Lung (tissue), 12 donors: ENCODE data around the gene FMO3. TPM values are rescaled to one million over a fixed set of nuclear protein-coding genes. Genes with fewer than 3 reads are reported as not detected.

Experiments used
- ATAC-seq: fragments of 200-7000 bp; cut with Tn5 transposase; one replicate; pipeline ENCODE4 v1.9.1; 2020; ENCODE audit warnings: moderate number of reproducible peaks; ENCODE audit not compliant: insufficient read depth, low FRiP score
- DNase-seq, 3 donors: peaks; one replicate each; pipeline ENCODE4 v3.0.0-alpha.2; 2013 to 2017
- H3K27ac ChIP-seq, 2 donors: one replicate each; pipeline ENCODE4 v1.5.1; 2013; ENCODE audit warnings: mild to moderate bottlenecking in 2 of 2, moderate library complexity in 2 of 2, control low read depth in 1 of 2, inconsistent platforms in 1 of 2, low read depth in 1 of 2, low read length in 1 of 2
- H3K27me3 ChIP-seq, 3 donors: one replicate each; pipeline ENCODE4 v1.5.1; 2013; ENCODE audit warnings: low read length in 2 of 3; ENCODE audit not compliant: control insufficient read depth in 3 of 3, insufficient read depth in 3 of 3
- H3K36me3 ChIP-seq, 4 donors: one replicate each; pipeline ENCODE4 v1.5.1; 2013; ENCODE audit warnings: low read length in 4 of 4, mild to moderate bottlenecking in 1 of 4, moderate library complexity in 1 of 4; ENCODE audit not compliant: control insufficient read depth in 4 of 4, insufficient read depth in 4 of 4
- H3K4me1 ChIP-seq, 5 donors: one replicate each; pipeline ENCODE4 v1.5.1; 2013; ENCODE audit warnings: low read length in 5 of 5, mild to moderate bottlenecking in 2 of 5, moderate library complexity in 1 of 5; ENCODE audit not compliant: control insufficient read depth in 5 of 5, insufficient read depth in 5 of 5
- H3K4me3 ChIP-seq: one replicate; pipeline ENCODE4 v1.5.1; 2013; ENCODE audit warnings: mild to moderate bottlenecking, control low read depth, moderate library complexity
- H3K9ac ChIP-seq, 2 donors: one replicate each; pipeline ENCODE4 v1.5.1; 2013; ENCODE audit warnings: low read length in 2 of 2, control low read depth in 1 of 2; ENCODE audit not compliant: insufficient read depth in 1 of 2
- H3K9me3 ChIP-seq, 4 donors: one replicate each; pipeline ENCODE4 v1.5.1; 2013; ENCODE audit warnings: low read length in 3 of 4, mild to moderate bottlenecking in 1 of 4, moderate library complexity in 1 of 4; ENCODE audit not compliant: control insufficient read depth in 4 of 4, insufficient read depth in 3 of 4
- CTCF ChIP-seq: IDR thresholded peaks from 2 replicates; pipeline ENCODE4 v1.5.1; 2012; ENCODE audit warnings: mild to moderate bottlenecking; ENCODE audit errors: control extremely low read depth, extremely low read depth
- WGBS, 2 donors: extraction: QIAGEN DNeasy Blood & Tissue Kit; methylation state at CpG; one replicate each; pipeline ENCODE4 v1.1.7; 2013; 5-methylcytosine and 5-hydroxymethylcytosine counted together
- polyA plus RNA-seq, 2 donors: library from polyadenylated mRNA; stranded (reverse); fragments of 200-250 nt; gene quantifications; one replicate each; pipeline ENCODE4 v1.2.1, GENCODE V29; 2013
- total RNA-seq, 2 donors: library from RNA; depleted of rRNA in 1 of 2; stranded (reverse); fragments of >200 nt in 1 of 2; gene quantifications; one replicate each; pipeline ENCODE4 v1.2.1, GENCODE V29; 2014 to 2021
- donor health status: control.
- donor health status: control.
- donor health status: Bipolar disorder and iron deficiency.
- donor health status: healthy.
- donor health status: DM: yes; HTN: yes; CAD: no.

FMO3 gene
- total and polyA plus RNA-seq, 4 donors, result 2.0 to 9.0 (median 5.8) TPM

GRCh38 chr1:171081314-171081753, 9.4 kb upstream of the FMO3 start:
- no peak for TF ChIP-seq CTCF
- Histone ChIP-seq H3K27me3 (no peaks in the 10 kb centered on the region), H3K27ac (no peak overlapping the region), H3K4me1 (peaks cover 0 to 33% (median 23%) of the 10 kb centered on the region in 5 donors), H3K4me3 (no peak overlapping the region), H3K9me3 (no peaks in the 10 kb centered on the region), H3K36me3 (no peaks in the 10 kb centered on the region), H3K9ac (no peak overlapping the region)
- ATAC-seq (no peak), DNase-seq (peak in 2 of 3 donors; percentile 79 to 86)

GRCh38 chr1:171081763-171082201, 8.9 kb upstream of the FMO3 start:
- no peak overlapping the region for H3K9ac ChIP-seq
- H3K27ac ChIP-seq, result no peak overlapping the region
- no peaks in the 10 kb centered on the region for H3K9me3 ChIP-seq
- H3K4me3 ChIP-seq, result no peak overlapping the region
- no peaks in the 10 kb centered on the region for H3K27me3 ChIP-seq
- ATAC-seq, result no peak
- peak; percentile 12 to 46 (median 34) for DNase-seq
- no peak for TF ChIP-seq CTCF
- peaks cover 0 to 33% (median 23%) of the 10 kb centered on the region in 5 donors for H3K4me1 ChIP-seq
- WGBS, 2 donors, result 75 to 88% methylated on average over 7 of the region's 7 CpGs
- H3K36me3 ChIP-seq, result no peaks in the 10 kb centered on the region

- WGBS, 2 donors, result 51 to 80% methylated on average over 1 of the region's 1 CpG
- H3K27ac ChIP-seq, result no peak overlapping the region
- DNase-seq (no peak), ATAC-seq (no peak)
- H3K4me3 ChIP-seq, result no peak overlapping the region
- no peaks in the 10 kb centered on the region for H3K27me3 ChIP-seq
- H3K9ac ChIP-seq, result no peak overlapping the region
- H3K9me3 ChIP-seq, result no peaks in the 10 kb centered on the region
- TF ChIP-seq CTCF, result no peak
- no peaks in the 10 kb centered on the region for H3K36me3 ChIP-seq
- H3K4me1 ChIP-seq, result peaks cover 0 to 33% (median 23%) of the 10 kb centered on the region in 5 donors
Measured at GRCh38 chr1:171082606-171083005, 8.1 kb upstream of the FMO3 start.

GRCh38 chr1:171083222-171083621, 7.5 kb upstream of the FMO3 start:
- no peak for ATAC-seq
- Histone ChIP-seq H3K36me3 (no peaks in the 10 kb centered on the region), H3K9ac (no peak overlapping the region), H3K4me1 (peaks cover 0 to 33% (median 23%) of the 10 kb centered on the region in 5 donors), H3K27me3 (no peaks in the 10 kb centered on the region), H3K9me3 (no peaks in the 10 kb centered on the region), H3K27ac (no peak overlapping the region), H3K4me3 (no peak overlapping the region)
- 72 to 74% methylated on average over 5 of the region's 5 CpGs for WGBS, 2 donors
- no peak for TF ChIP-seq CTCF
- DNase-seq, result peak; percentile 41 to 77 (median 71)
